HG03139 (cell line): ENCODE measurements around the gene NAA80.
"Not testable (repeated sequence)": the region's sequence is repeated elsewhere in the genome, so short reads cannot be mapped to it uniquely, and the experiment has no call there.

ENCODE experiments used
- ATAC-seq: cut with Tn5 transposase; IDR thresholded peaks from one replicate; pipeline ENCODE4 v1.9.1; 2021; ENCODE audit not compliant: unreplicated experiment

The NAA80 gene

GRCh38 chr3:50316657-50317242 is 17.5 kb upstream of the NAA80 start:
- ATAC-seq, result no peak

- ATAC-seq, result no peak
These were observed 15.6 kb upstream of the NAA80 start for GRCh38 chr3:50314816-50315215.

GRCh38 chr3:50314342-50314741 is 15.1 kb upstream of the NAA80 start:
- ATAC-seq, result no peak

- not testable (repeated sequence) for ATAC-seq
These were observed 12.8 kb upstream of the NAA80 start for GRCh38 chr3:50312041-50312440.

- ATAC-seq, result no peak
These were observed 5.4 kb upstream of the NAA80 start for GRCh38 chr3:50304601-50305000.

GRCh38 chr3:50303013-50303815 is 4.0 kb upstream of the NAA80 start, which contains the start of gene HYAL1:
Gene HYAL1, minus strand, starts transcription at chr3:50303574. Its CDS starts 618 bp downstream, at chr3:50302956.
- ATAC-seq, result no peak

GRCh38 chr3:50302095-50303012 is 3.1 kb upstream of the NAA80 start:
- no peak for ATAC-seq

GRCh38 chr3:50300681-50301254 is 1.6 kb upstream of the NAA80 start:
- ATAC-seq, result no peak

- ATAC-seq, result no peak
These were observed 900 bp upstream of the NAA80 start for GRCh38 chr3:50299929-50300680.

GRCh38 chr3:50299638-50299928 is 378 bp upstream of the NAA80 start:
- no peak for ATAC-seq

- ATAC-seq, result no peak
These were observed 1.1 kb downstream of the NAA80 start for GRCh38 chr3:50297896-50298725.

- no peak for ATAC-seq
These were observed 1.8 kb downstream of the NAA80 start for GRCh38 chr3:50297384-50297775.

- no peak for ATAC-seq
These were observed 2.4 kb downstream of the NAA80 start for GRCh38 chr3:50296721-50297383.

- no peak for ATAC-seq
These were observed 3.4 kb downstream of the NAA80 start for GRCh38 chr3:50295553-50296431.

- no peak for ATAC-seq
These were observed 4.5 kb downstream of the NAA80 start for GRCh38 chr3:50294492-50295403.

- no peak for ATAC-seq
These were observed 5.1 kb downstream of the NAA80 start for GRCh38 chr3:50294089-50294488.

- ATAC-seq, result no peak
These were observed 6.0 kb downstream of the NAA80 start for GRCh38 chr3:50293079-50293801.
